ENCODE measurements around the gene CES2.

- no peak for TF ChIP-seq CTCF (IDR thresholded peaks at IDR 0.05; ENCODE audit: borderline replicate concordance, extremely low read depth, low read length, poor library complexity, severe bottlenecking)
- no peak for TF ChIP-seq EZH2 (IDR thresholded peaks at IDR 0.05; ENCODE audit: borderline replicate concordance, low read depth, low read length, severe bottlenecking)
Measured at GRCh38 chr16:66943426-66944053, 8.2 kb downstream of the CES2 start.
